GM18868 (cell line): ENCODE results near the gene NTMT2.
A peak's percentile ranks its signal among the peaks of the same experiment; 100 is the strongest.

Experiments
- ATAC-seq: cut with Tn5 transposase; IDR thresholded peaks from one replicate; pipeline ENCODE4 v1.9.1; 2021; ENCODE audit warnings: mild to moderate bottlenecking, moderate library complexity; ENCODE audit not compliant: unreplicated experiment

NTMT2 gene

GRCh38 chr1:170203693-170204092 is 57.9 kb downstream of the NTMT2 start:
- ATAC-seq = no peak

- ATAC-seq = no peak
Observed at GRCh38 chr1:170204121-170204520, 58.4 kb downstream of the NTMT2 start.

GRCh38 chr1:170205301-170205700 is 59.5 kb downstream of the NTMT2 start:
- ATAC-seq = no peak

GRCh38 chr1:170209125-170209524 is 63.4 kb downstream of the NTMT2 start:
- no peak for ATAC-seq

- no peak for ATAC-seq
Observed at GRCh38 chr1:170210142-170210541, 64.4 kb downstream of the NTMT2 start.

GRCh38 chr1:170213596-170213995 is 67.8 kb downstream of the NTMT2 start:
- no peak for ATAC-seq

GRCh38 chr1:170214117-170215032 is 68.6 kb downstream of the NTMT2 start:
- ATAC-seq = peak; percentile 82

- ATAC-seq = no peak
Observed at GRCh38 chr1:170215072-170215885, 69.5 kb downstream of the NTMT2 start.

GRCh38 chr1:170217517-170218256 is 71.9 kb downstream of the NTMT2 start:
- ATAC-seq = no peak

GRCh38 chr1:170218257-170218650 is 72.5 kb downstream of the NTMT2 start:
- no peak for ATAC-seq
